ENCODE results near the gene BRWD1. TPM values are rescaled to one million over a fixed set of nuclear protein-coding genes. Genes with fewer than 3 reads are reported as not detected.

The BRWD1 gene
- total RNA-seq, 2 donors from 2014 or later: 38.6 to 43.1 TPM

GRCh38 chr21:39153373-39153772 is 160.1 kb downstream of the BRWD1 start:
- H3K4me3 ChIP-seq: no peak overlapping the region
- H3K4me1 ChIP-seq: no peaks in the 10 kb centered on the region
- no peak for TF ChIP-seq CTCF (IDR thresholded peaks at IDR 0.05)
- no peak overlapping the region for H3K9ac ChIP-seq (ENCODE audit: low read depth in 2 of 2, low read length in 2 of 2)
- no peak overlapping the region for H3K27ac ChIP-seq
- no peaks in the 10 kb centered on the region for H3K36me3 ChIP-seq
- H3K27me3 ChIP-seq: no peaks in the 10 kb centered on the region
- intact Hi-C loops (cut with DNase I): no loop called here
- no peaks in the 10 kb centered on the region for H3K9me3 ChIP-seq
- DNase-seq: no peak

GRCh38 chr21:39152271-39152670 is 161.2 kb downstream of the BRWD1 start:
- H3K27ac ChIP-seq: no peak overlapping the region
- H3K27me3 ChIP-seq: no peaks in the 10 kb centered on the region
- no peaks in the 10 kb centered on the region for H3K4me1 ChIP-seq
- H3K36me3 ChIP-seq: no peaks in the 10 kb centered on the region
- no peak for TF ChIP-seq CTCF (IDR thresholded peaks at IDR 0.05)
- no peak overlapping the region for H3K9ac ChIP-seq (ENCODE audit: low read depth in 2 of 2, low read length in 2 of 2)
- intact Hi-C loops (cut with DNase I): no loop called here
- no peak overlapping the region for H3K4me3 ChIP-seq
- no peak for DNase-seq
- H3K9me3 ChIP-seq: no peaks in the 10 kb centered on the region

- intact Hi-C loops (cut with DNase I): no loop called here
- Histone ChIP-seq H3K36me3 (no peaks in the 10 kb centered on the region), H3K9me3 (no peaks in the 10 kb centered on the region), H3K27me3 (no peaks in the 10 kb centered on the region), H3K4me1 (no peaks in the 10 kb centered on the region), H3K4me3 (no peak overlapping the region), H3K9ac (ENCODE audit: low read depth in 2 of 2, low read length in 2 of 2) (no peak overlapping the region), H3K27ac (no peak overlapping the region)
- DNase-seq: no peak
- TF ChIP-seq CTCF (IDR thresholded peaks at IDR 0.05): no peak
These were observed 162.6 kb downstream of the BRWD1 start for GRCh38 chr21:39150877-39151276.

- no peak for TF ChIP-seq CTCF (IDR thresholded peaks at IDR 0.05)
- no peaks in the 10 kb centered on the region for H3K27me3 ChIP-seq
- no peaks in the 10 kb centered on the region for H3K9me3 ChIP-seq
- H3K4me3 ChIP-seq: no peak overlapping the region
- DNase-seq: no peak
- H3K4me1 ChIP-seq: no peaks in the 10 kb centered on the region
- no peak overlapping the region for H3K9ac ChIP-seq (ENCODE audit: low read depth in 2 of 2, low read length in 2 of 2)
- intact Hi-C loops (cut with DNase I): no loop called here
- H3K27ac ChIP-seq: no peak overlapping the region
- no peaks in the 10 kb centered on the region for H3K36me3 ChIP-seq
These were observed 163.1 kb downstream of the BRWD1 start for GRCh38 chr21:39150316-39150715.

- no peak for TF ChIP-seq CTCF (IDR thresholded peaks at IDR 0.05)
These were observed 163.6 kb downstream of the BRWD1 start for GRCh38 chr21:39149882-39150281.

GRCh38 chr21:39148975-39149374 is 164.5 kb downstream of the BRWD1 start:
- no peaks in the 10 kb centered on the region for H3K4me1 ChIP-seq
- H3K9ac ChIP-seq (ENCODE audit: low read depth in 2 of 2, low read length in 2 of 2): no peak overlapping the region
- intact Hi-C loops (cut with DNase I): no loop called here
- TF ChIP-seq CTCF (IDR thresholded peaks at IDR 0.05): no peak
- no peak for DNase-seq
- H3K36me3 ChIP-seq: no peaks in the 10 kb centered on the region
- H3K9me3 ChIP-seq: no peaks in the 10 kb centered on the region
- H3K27me3 ChIP-seq: no peaks in the 10 kb centered on the region
- no peak overlapping the region for H3K4me3 ChIP-seq
- no peak overlapping the region for H3K27ac ChIP-seq

More at GRCh38 chr21:39149882-39150281, 163.6 kb downstream of the BRWD1 start:
- no peak overlapping the region for H3K27ac ChIP-seq
- no peak overlapping the region for H3K9ac ChIP-seq (ENCODE audit: low read depth in 2 of 2, low read length in 2 of 2)
- no peak for DNase-seq
- H3K27me3 ChIP-seq: no peaks in the 10 kb centered on the region
- no peaks in the 10 kb centered on the region for H3K4me1 ChIP-seq
- H3K9me3 ChIP-seq: no peaks in the 10 kb centered on the region
- no peaks in the 10 kb centered on the region for H3K36me3 ChIP-seq
- intact Hi-C loops (cut with DNase I): no loop called here
- no peak overlapping the region for H3K4me3 ChIP-seq

Measured in colonic mucosa (tissue), 4 donors.